GM23338 (cell line): Measurements from ENCODE around the gene JHY. TPM values are rescaled to one million over a fixed set of nuclear protein-coding genes. Genes with fewer than 3 reads are reported as not detected.

Source experiments
- ATAC-seq: fragments of 200-7000 bp; cut with Tn5 transposase; 3 replicates; pipeline ENCODE4 v1.9.1; 2020
- DNase-seq: peaks from one replicate; pipeline ENCODE4 v3.0.0-alpha.2; 2015; ENCODE audit warnings: low spot score
- H2AFZ ChIP-seq: fragments of 200-600 bp; sonication (generic); 2 replicates; pipeline ENCODE4 v1.8.0; 2016; ENCODE audit warnings: antibody characterized with exemption, mild to moderate bottlenecking, moderate library complexity
- H3F3A ChIP-seq: fragments of 200-600 bp; sonication (generic); replicated peaks from 2 replicates; pipeline ENCODE4 v1.8.0; 2017; ENCODE audit warnings: antibody characterized with exemption, mixed run types, low read depth
- H3K27ac ChIP-seq: fragments of 200-600 bp; sonication (generic); 2 replicates; pipeline ENCODE4 v1.6.1; 2016; ENCODE audit warnings: low read depth
- H3K27me3 ChIP-seq: fragments of 200-600 bp; sonication (generic); 2 replicates; pipeline ENCODE4 v1.8.0; 2016; ENCODE audit warnings: mild to moderate bottlenecking, mixed run types, moderate library complexity; ENCODE audit not compliant: insufficient read depth
- H3K36me3 ChIP-seq: fragments of 200-600 bp; sonication (generic); 2 replicates; pipeline ENCODE4 v1.8.0; 2016; ENCODE audit warnings: mild to moderate bottlenecking; ENCODE audit not compliant: insufficient read depth
- H3K4me1 ChIP-seq: fragments of 200-600 bp; sonication (generic); 2 replicates; pipeline ENCODE4 v1.8.0; 2016; ENCODE audit warnings: mild to moderate bottlenecking, moderate library complexity; ENCODE audit not compliant: insufficient read depth
- H3K4me2 ChIP-seq: fragments of 200-600 bp; sonication (generic); 2 replicates; pipeline ENCODE4 v1.7.1; 2017; ENCODE audit warnings: mixed run types
- H3K4me3 ChIP-seq: fragments of 200-600 bp; sonication (generic); 2 replicates; pipeline ENCODE4 v1.6.1; 2016; ENCODE audit warnings: mixed run types
- H3K79me2 ChIP-seq: fragments of 200-600 bp; sonication (generic); replicated peaks from 2 replicates; pipeline ENCODE4 v1.8.0; 2017; ENCODE audit warnings: mild to moderate bottlenecking; ENCODE audit not compliant: insufficient read depth
- H3K9me2 ChIP-seq: fragments of 200-600 bp; sonication (generic); 2 replicates; pipeline ENCODE4 v1.8.0; 2017; ENCODE audit not compliant: insufficient read depth
- H4K20me1 ChIP-seq: fragments of 200-600 bp; sonication (generic); replicated peaks from 2 replicates; pipeline ENCODE4 v1.8.0; 2017; ENCODE audit warnings: mild to moderate bottlenecking; ENCODE audit not compliant: insufficient read depth
- H3K27ac Mint-ChIP-seq: 2 replicates; pipeline ENCODE4 v1.8.0; 2020; ENCODE audit warnings: inconsistent platforms, mild to moderate bottlenecking, moderate library complexity, mixed read lengths
- H3K27me3 Mint-ChIP-seq: 3 replicates; pipeline ENCODE4 v1.8.0; 2022; ENCODE audit warnings: low read depth, mild to moderate bottlenecking, moderate library complexity, mixed read lengths, inconsistent platforms; ENCODE audit not compliant: insufficient read depth, poor library complexity
- H3K36me3 Mint-ChIP-seq: 3 replicates; pipeline ENCODE4 v1.8.0; 2021; ENCODE audit warnings: low read depth, mild to moderate bottlenecking, inconsistent platforms, moderate library complexity, mixed read lengths
- H3K4me1 Mint-ChIP-seq: 3 replicates; pipeline ENCODE4 v1.8.0; 2020; ENCODE audit warnings: mild to moderate bottlenecking, inconsistent platforms, mixed read lengths
- H3K4me3 Mint-ChIP-seq: 3 replicates; pipeline ENCODE4 v1.8.0; 2021; ENCODE audit warnings: moderate library complexity, mild to moderate bottlenecking, inconsistent platforms, mixed read lengths
- H3K9me3 Mint-ChIP-seq: 3 replicates; pipeline ENCODE4 v1.8.0; 2020; ENCODE audit warnings: moderate library complexity, mild to moderate bottlenecking, inconsistent platforms, mixed read lengths
- CREB1 ChIP-seq: fragments of 250-450 bp; sonication (Bioruptor Pico); IDR thresholded peaks from 2 replicates; pipeline ENCODE4 v1.5.0; 2020; ENCODE audit warnings: low read depth, mild to moderate bottlenecking, moderate library complexity
- ETS1 ChIP-seq: IDR thresholded peaks from 2 replicates; pipeline ENCODE4 v1.6.1; 2016; ENCODE audit warnings: antibody characterized with exemption
- EZH2 ChIP-seq: fragments of 200-600 bp; sonication (generic); IDR thresholded peaks from one replicate; pipeline ENCODE4 v1.8.0; 2017; ENCODE audit warnings: antibody characterized with exemption, mild to moderate bottlenecking, low read depth; ENCODE audit not compliant: unreplicated experiment
- EZH2phosphoT487 ChIP-seq: fragments of 200-600 bp; sonication (generic); IDR thresholded peaks from one replicate; pipeline ENCODE4 v1.8.1; 2018; ENCODE audit warnings: antibody characterized with exemption; ENCODE audit not compliant: unreplicated experiment
- JUNB ChIP-seq: IDR thresholded peaks from one replicate; pipeline ENCODE4 v1.6.1; 2016; ENCODE audit warnings: antibody characterized with exemption; ENCODE audit not compliant: unreplicated experiment
- POLR2AphosphoS5 ChIP-seq: IDR thresholded peaks from 2 replicates; pipeline ENCODE4 v1.6.1; 2016; ENCODE audit warnings: antibody characterized with exemption, low read depth
- STAT1 ChIP-seq: IDR thresholded peaks from one replicate; pipeline ENCODE4 v1.6.1; 2016; ENCODE audit warnings: antibody characterized with exemption; ENCODE audit not compliant: unreplicated experiment
- ZNF331 ChIP-seq: fragments of 250-450 bp; sonication (Bioruptor Pico); IDR thresholded peaks from 2 replicates; pipeline ENCODE4 v1.5.0; 2020; ENCODE audit warnings: low read depth, mild to moderate bottlenecking, moderate library complexity
- polyA plus RNA-seq: library from polyadenylated mRNA; unstranded; fragments of >200 nt; fragmentation: Nextera tagmentation; extraction: Ambion mirVana; gene quantifications from 2 replicates; pipeline ENCODE4 v1.2.1, GENCODE V29; 2016
- total RNA-seq: library from RNA; depleted of rRNA; stranded (reverse); fragments of >200 nt; shearing (Covaris generic); gene quantifications from 2 replicates; pipeline ENCODE4 v1.2.3, GENCODE V29; 2014
- TF ChIP-seq, protein P1 (sequence below): IDR thresholded peaks from one replicate; pipeline ENCODE4 v1.6.1; 2018; ENCODE audit warnings: antibody characterized with exemption; ENCODE audit not compliant: unreplicated experiment

The JHY gene
- total and polyA plus RNA-seq, 2 experiments from 2014 or later: 0.94 to 0.97 TPM

GRCh38 chr11:122979103-122979814 is 96.7 kb downstream of the JHY start:
- peaks cover 100% of the 10 kb centered on the region for H3K27me3 ChIP-seq
- peak; percentile 89 for TF ChIP-seq EZH2
- TF ChIP-seq EZH2phosphoT487: peak; percentile 83
- TF ChIP-seq, protein P1, sequence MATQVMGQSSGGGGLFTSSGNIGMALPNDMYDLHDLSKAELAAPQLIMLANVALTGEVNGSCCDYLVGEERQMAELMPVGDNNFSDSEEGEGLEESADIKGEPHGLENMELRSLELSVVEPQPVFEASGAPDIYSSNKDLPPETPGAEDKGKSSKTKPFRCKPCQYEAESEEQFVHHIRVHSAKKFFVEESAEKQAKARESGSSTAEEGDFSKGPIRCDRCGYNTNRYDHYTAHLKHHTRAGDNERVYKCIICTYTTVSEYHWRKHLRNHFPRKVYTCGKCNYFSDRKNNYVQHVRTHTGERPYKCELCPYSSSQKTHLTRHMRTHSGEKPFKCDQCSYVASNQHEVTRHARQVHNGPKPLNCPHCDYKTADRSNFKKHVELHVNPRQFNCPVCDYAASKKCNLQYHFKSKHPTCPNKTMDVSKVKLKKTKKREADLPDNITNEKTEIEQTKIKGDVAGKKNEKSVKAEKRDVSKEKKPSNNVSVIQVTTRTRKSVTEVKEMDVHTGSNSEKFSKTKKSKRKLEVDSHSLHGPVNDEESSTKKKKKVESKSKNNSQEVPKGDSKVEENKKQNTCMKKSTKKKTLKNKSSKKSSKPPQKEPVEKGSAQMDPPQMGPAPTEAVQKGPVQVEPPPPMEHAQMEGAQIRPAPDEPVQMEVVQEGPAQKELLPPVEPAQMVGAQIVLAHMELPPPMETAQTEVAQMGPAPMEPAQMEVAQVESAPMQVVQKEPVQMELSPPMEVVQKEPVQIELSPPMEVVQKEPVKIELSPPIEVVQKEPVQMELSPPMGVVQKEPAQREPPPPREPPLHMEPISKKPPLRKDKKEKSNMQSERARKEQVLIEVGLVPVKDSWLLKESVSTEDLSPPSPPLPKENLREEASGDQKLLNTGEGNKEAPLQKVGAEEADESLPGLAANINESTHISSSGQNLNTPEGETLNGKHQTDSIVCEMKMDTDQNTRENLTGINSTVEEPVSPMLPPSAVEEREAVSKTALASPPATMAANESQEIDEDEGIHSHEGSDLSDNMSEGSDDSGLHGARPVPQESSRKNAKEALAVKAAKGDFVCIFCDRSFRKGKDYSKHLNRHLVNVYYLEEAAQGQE: no peak
- TF ChIP-seq ZNF331 (CRISPR knock-in tag): no peak
- peaks cover 49% of the 10 kb centered on the region for H3K4me1 Mint-ChIP-seq
- no peak overlapping the region for H3K27ac Mint-ChIP-seq
- no peaks in the 10 kb centered on the region for H3K79me2 ChIP-seq
- H3K4me3 ChIP-seq: peak overlapping the region; percentile 84
- peaks cover 31% of the 10 kb centered on the region for H3K4me1 ChIP-seq
- H3K27ac ChIP-seq: no peak overlapping the region
- H3K36me3 ChIP-seq: no peaks in the 10 kb centered on the region
- peak; percentile 38 for DNase-seq
- peak overlapping the region; percentile 64 for H3K4me3 Mint-ChIP-seq
- H4K20me1 ChIP-seq: peaks cover 7% of the 10 kb centered on the region
- ATAC-seq: no peak
- peaks cover 3% of the 10 kb centered on the region; the same call in 1 of the 3 replicates for H3K36me3 Mint-ChIP-seq
- H3K9me3 Mint-ChIP-seq: peaks cover 14% of the 10 kb centered on the region
- H3F3A ChIP-seq: peaks cover 16% of the 10 kb centered on the region
- H3K27me3 Mint-ChIP-seq: peaks cover 99% of the 10 kb centered on the region
- peak overlapping the region; percentile 72; the same call in 1 of the 2 replicates for H2AFZ ChIP-seq
- peak overlapping the region; percentile 60 for H3K4me2 ChIP-seq
- H3K9me2 ChIP-seq: no peaks in the 10 kb centered on the region

- Mint-ChIP-seq H3K36me3 (peaks cover 3% of the 10 kb centered on the region; the same call in 1 of the 3 replicates), H3K27me3 (peaks cover 99% of the 10 kb centered on the region), H3K4me1 (peaks cover 52% of the 10 kb centered on the region), H3K9me3 (peaks cover 14% of the 10 kb centered on the region), H3K27ac (no peak overlapping the region), H3K4me3 (peak overlapping the region; percentile 64)
- peak; percentile 55 for DNase-seq
- Histone ChIP-seq H3K9me2 (no peaks in the 10 kb centered on the region), H3K36me3 (no peaks in the 10 kb centered on the region), H4K20me1 (peaks cover 7% of the 10 kb centered on the region), H3K27me3 (peaks cover 100% of the 10 kb centered on the region), H3K4me2 (peak overlapping the region; percentile 60), H2AFZ (no peak overlapping the region), H3K27ac (no peak overlapping the region), H3K4me3 (peak overlapping the region; percentile 84), H3K4me1 (peaks cover 33% of the 10 kb centered on the region), H3K79me2 (no peaks in the 10 kb centered on the region), H3F3A (peaks cover 20% of the 10 kb centered on the region)
- ATAC-seq: no peak
- no peak for TF ChIP-seq JUNB
- TF ChIP-seq ETS1: no peak
- TF ChIP-seq, protein P1: no peak
- TF ChIP-seq STAT1: no peak
- TF ChIP-seq CREB1 (CRISPR knock-in tag): no peak
- no peak for TF ChIP-seq POLR2AphosphoS5
- TF ChIP-seq EZH2phosphoT487: peak; percentile 81
- TF ChIP-seq ZNF331 (CRISPR knock-in tag): no peak
- TF ChIP-seq EZH2: peak; percentile 89
Measured at GRCh38 chr11:122979815-122980595, 97.4 kb downstream of the JHY start.
